22Rv1 (cell line): ENCODE results near the gene LGI2.

Experiments
- ZFX ChIP-seq: fragments of 450-650 bp; IDR thresholded peaks from 2 replicates; pipeline ENCODE4 v1.6.1; 2017; ENCODE audit warnings: antibody characterized with exemption, borderline replicate concordance
- TF ChIP-seq, protein P1 (sequence below): fragments of 450-650 bp; IDR thresholded peaks from 2 replicates; pipeline ENCODE4 v1.5.1; 2017; ENCODE audit warnings: mild to moderate bottlenecking

DNA sequence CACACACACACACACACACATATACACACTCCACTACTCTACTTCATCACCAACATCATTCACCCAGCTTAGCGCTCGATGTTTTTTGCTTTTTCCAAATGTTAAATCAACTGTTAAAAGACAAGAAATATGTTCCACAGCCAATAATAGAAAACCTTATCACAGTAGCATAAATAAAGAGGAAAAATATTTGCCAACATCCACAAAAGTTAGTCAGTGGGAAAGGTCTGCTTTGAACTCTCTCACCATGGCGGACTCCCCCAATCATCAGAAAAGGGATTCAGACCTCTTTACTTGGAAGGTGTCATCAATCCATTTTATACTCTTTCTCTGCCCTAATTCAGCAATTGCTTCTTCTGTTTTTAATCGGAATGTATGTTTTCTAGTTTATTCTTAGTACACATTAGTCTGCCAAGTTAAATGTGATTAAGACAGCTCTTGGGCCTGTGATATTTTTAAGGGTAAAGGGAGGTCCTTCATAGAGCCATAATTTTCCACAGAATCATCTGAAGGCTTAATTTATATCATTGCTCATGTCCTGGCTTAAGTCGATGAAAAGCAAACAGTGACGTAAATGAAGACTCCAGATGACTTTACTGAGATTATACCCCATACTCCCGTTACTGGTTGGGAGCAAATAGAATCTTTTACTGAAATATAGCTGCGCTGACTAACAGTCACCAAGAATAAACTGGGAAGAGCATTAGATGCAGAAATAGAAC, 29.7 kb upstream of the LGI2 start:
- TF ChIP-seq, protein P1, sequence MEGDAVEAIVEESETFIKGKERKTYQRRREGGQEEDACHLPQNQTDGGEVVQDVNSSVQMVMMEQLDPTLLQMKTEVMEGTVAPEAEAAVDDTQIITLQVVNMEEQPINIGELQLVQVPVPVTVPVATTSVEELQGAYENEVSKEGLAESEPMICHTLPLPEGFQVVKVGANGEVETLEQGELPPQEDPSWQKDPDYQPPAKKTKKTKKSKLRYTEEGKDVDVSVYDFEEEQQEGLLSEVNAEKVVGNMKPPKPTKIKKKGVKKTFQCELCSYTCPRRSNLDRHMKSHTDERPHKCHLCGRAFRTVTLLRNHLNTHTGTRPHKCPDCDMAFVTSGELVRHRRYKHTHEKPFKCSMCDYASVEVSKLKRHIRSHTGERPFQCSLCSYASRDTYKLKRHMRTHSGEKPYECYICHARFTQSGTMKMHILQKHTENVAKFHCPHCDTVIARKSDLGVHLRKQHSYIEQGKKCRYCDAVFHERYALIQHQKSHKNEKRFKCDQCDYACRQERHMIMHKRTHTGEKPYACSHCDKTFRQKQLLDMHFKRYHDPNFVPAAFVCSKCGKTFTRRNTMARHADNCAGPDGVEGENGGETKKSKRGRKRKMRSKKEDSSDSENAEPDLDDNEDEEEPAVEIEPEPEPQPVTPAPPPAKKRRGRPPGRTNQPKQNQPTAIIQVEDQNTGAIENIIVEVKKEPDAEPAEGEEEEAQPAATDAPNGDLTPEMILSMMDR, result no peak
- no peak for TF ChIP-seq ZFX
